SK-N-SH (cell line): ENCODE data around the gene PGS1. TPM values are rescaled to one million over a fixed set of nuclear protein-coding genes. Genes with fewer than 3 reads are reported as not detected.

Experiments used
- CTCF ChIA-PET: fragments of 300-600, 350-600 bp; formaldehyde crosslinking; extraction: SDS; loops from one replicate; lab custom pipeline; 2021; lab: Yijun Ruan, JAX
- POLR2A ChIA-PET: fragments of 350-600 bp; sonication (Branson Sonifier 250); formaldehyde crosslinking; extraction: SDS; loops from one replicate; lab custom pipeline; 2020; ENCODE audit warnings: antibody characterized with exemption, inconsistent platforms; lab: Yijun Ruan, JAX
- DNase-seq: peaks from one replicate; pipeline ENCODE4 v3.0.0; 2012
- H2AFZ ChIP-seq: fragments of 200-600 bp; sonication (generic); 2 replicates; pipeline ENCODE4 v1.8.1; 2016; ENCODE audit warnings: antibody characterized with exemption, mild to moderate bottlenecking, low read depth
- H3F3A ChIP-seq: fragments of 200-600 bp; sonication (generic); replicated peaks from 2 replicates; pipeline ENCODE3; 2016; ENCODE audit warnings: antibody characterized with exemption, mild to moderate bottlenecking; ENCODE audit not compliant: insufficient read depth
- H3K27ac ChIP-seq, 2 experiments: fragments of 200-500 bp in 1 of 2; fragments of 200-600 bp in 1 of 2; sonication (Bioruptor generic) in 1 of 2; sonication (generic), shearing (Covaris generic) in 1 of 2; 2 replicates each; pipeline versions ENCODE4 v1.5.1 to v1.6.1; 2014 to 2016; ENCODE audit warnings: low read depth in 2 of 2, inconsistent platforms in 1 of 2, low read length in 1 of 2, mild to moderate bottlenecking in 1 of 2, mixed read lengths in 1 of 2
- H3K27me3 ChIP-seq: fragments of 200-600 bp; sonication (generic), shearing (Covaris generic); 2 replicates; pipeline ENCODE4 v1.6.1; 2016; ENCODE audit warnings: mixed run types; ENCODE audit not compliant: insufficient read depth
- H3K36me3 ChIP-seq, 2 experiments: fragments of 200-500 bp in 1 of 2; fragments of 200-600 bp in 1 of 2; sonication (Bioruptor generic) in 1 of 2; sonication (generic) in 1 of 2; replicated peaks in 1 of 2; 2 replicates each; pipeline versions ENCODE3 to v1.5.1; 2014 to 2016; ENCODE audit warnings: low read length in 1 of 2, mild to moderate bottlenecking in 1 of 2; ENCODE audit not compliant: insufficient read depth in 2 of 2, control insufficient read depth in 1 of 2
- H3K4me1 ChIP-seq, 2 experiments: fragments of 200-500 bp in 1 of 2; fragments of 200-600 bp in 1 of 2; sonication (Bioruptor generic) in 1 of 2; sonication (generic), shearing (Covaris generic) in 1 of 2; 2 replicates each; pipeline versions ENCODE4 v1.5.1 to v1.6.1; 2014 to 2016; ENCODE audit warnings: low read depth in 1 of 2, low read length in 1 of 2, mixed run types in 1 of 2; ENCODE audit not compliant: insufficient read depth in 2 of 2, control insufficient read depth in 1 of 2
- H3K4me2 ChIP-seq: fragments of 200-600 bp; sonication (generic), shearing (Covaris generic); 2 replicates; pipeline ENCODE4 v1.6.1; 2017; ENCODE audit warnings: mixed run types
- H3K4me3 ChIP-seq, 2 experiments: fragments of 200-500 bp in 1 of 2; fragments of 200-600 bp in 1 of 2; sonication (Bioruptor generic) in 1 of 2; sonication (generic), shearing (Covaris generic) in 1 of 2; 2 replicates each; pipeline versions ENCODE4 v1.5.1 to v1.8.1; 2014 to 2016; ENCODE audit warnings: low read depth in 2 of 2, inconsistent platforms in 1 of 2, low read length in 1 of 2, mild to moderate bottlenecking in 1 of 2, mixed read lengths in 1 of 2, moderate library complexity in 1 of 2
- H3K79me2 ChIP-seq: fragments of 200-600 bp; sonication (generic); 2 replicates; pipeline ENCODE4 v1.8.1; 2017; ENCODE audit warnings: mild to moderate bottlenecking; ENCODE audit not compliant: insufficient read depth
- H3K9ac ChIP-seq: fragments of 200-600 bp; sonication (generic); 2 replicates; pipeline ENCODE4 v1.6.1; 2017; ENCODE audit warnings: mixed run types
- H3K9me2 ChIP-seq: fragments of 200-600 bp; sonication (generic); 2 replicates; pipeline ENCODE4 v1.6.1; 2017; ENCODE audit warnings: mixed run types
- H3K9me3 ChIP-seq: fragments of 200-600 bp; sonication (generic); 2 replicates; pipeline ENCODE4 v1.6.1; 2017; ENCODE audit warnings: mixed run types, mild to moderate bottlenecking, moderate library complexity
- H4K20me1 ChIP-seq: fragments of 200-600 bp; sonication (generic); 2 replicates; pipeline ENCODE4 v1.6.1; 2017; ENCODE audit warnings: mild to moderate bottlenecking, mixed run types; ENCODE audit not compliant: insufficient read depth
- EP300 ChIP-seq, 2 experiments: IDR thresholded peaks; 2 replicates each; pipeline versions ENCODE4 v1.4.0 to v1.6.1; 2012; ENCODE audit warnings: borderline replicate concordance in 1 of 2, low read depth in 1 of 2, low read length in 1 of 2
- EZH2phosphoT487 ChIP-seq: fragments of 200-600 bp; sonication (generic); IDR thresholded peaks from 2 replicates; pipeline ENCODE4 v1.6.1; 2017; ENCODE audit warnings: low read depth, mixed run types, mild to moderate bottlenecking, antibody characterized with exemption, moderate library complexity, borderline replicate concordance
- FOSL2 ChIP-seq: IDR thresholded peaks from 2 replicates; pipeline ENCODE4 v1.4.0; 2012; ENCODE audit warnings: low read depth, mild to moderate bottlenecking, moderate library complexity, borderline replicate concordance
- FOXJ3 ChIP-seq: sonication (generic); formaldehyde crosslinking; IDR thresholded peaks from 2 replicates; pipeline ENCODE4 v1.5.1; 2020; ENCODE audit warnings: mild to moderate bottlenecking, missing genetic modification reagents
- GABPA ChIP-seq: IDR thresholded peaks from 2 replicates; pipeline ENCODE4 v1.4.0; 2012; ENCODE audit warnings: low read depth, mild to moderate bottlenecking
- GATA2 ChIP-seq: sonication (generic); formaldehyde crosslinking; IDR thresholded peaks from 2 replicates; pipeline ENCODE4 v1.5.0; 2020; ENCODE audit warnings: mild to moderate bottlenecking, missing genetic modification reagents
- JUND ChIP-seq: IDR thresholded peaks from 2 replicates; pipeline ENCODE4 v1.4.0; 2012
- MEF2A ChIP-seq: IDR thresholded peaks from 2 replicates; pipeline ENCODE4 v1.4.0; 2012; ENCODE audit warnings: low read depth, borderline replicate concordance
- MXI1 ChIP-seq: IDR thresholded peaks from 2 replicates; pipeline ENCODE4 v1.6.1; 2012; ENCODE audit warnings: mild to moderate bottlenecking, low read depth, low read length, improper control_type of control experiment
- NFIC ChIP-seq: IDR thresholded peaks from 2 replicates; pipeline ENCODE4 v1.4.0; 2012; ENCODE audit warnings: borderline replicate concordance
- NRF1 ChIP-seq: IDR thresholded peaks from 2 replicates; pipeline ENCODE4 v1.6.1; 2012; ENCODE audit warnings: low read depth, mild to moderate bottlenecking, low read length
- RFX5 ChIP-seq: IDR thresholded peaks from 2 replicates; pipeline ENCODE4 v1.6.1; 2012; ENCODE audit warnings: mild to moderate bottlenecking, improper control_type of control experiment, low read length
- SIN3A ChIP-seq: IDR thresholded peaks from 2 replicates; pipeline ENCODE4 v1.6.1; 2012; ENCODE audit warnings: low read depth, mild to moderate bottlenecking, low read length, moderate library complexity, borderline replicate concordance
- TAF1 ChIP-seq: IDR thresholded peaks from 2 replicates; pipeline ENCODE4 v1.6.1; 2012; ENCODE audit warnings: low read depth, mild to moderate bottlenecking, low read length, moderate library complexity, borderline replicate concordance
- TEAD4 ChIP-seq: IDR thresholded peaks from 2 replicates; pipeline ENCODE4 v1.4.0; 2012; ENCODE audit warnings: mild to moderate bottlenecking, borderline replicate concordance; ENCODE audit not compliant: insufficient read depth
- YY1 ChIP-seq: IDR thresholded peaks from 2 replicates; pipeline ENCODE4 v1.4.0; 2012; ENCODE audit warnings: low read depth, mild to moderate bottlenecking
- WGBS: methylation state at CpG from one replicate; pipeline ENCODE4 v1.1.6; 2017; ENCODE audit warnings: low lambda C conversion rate; 5-methylcytosine and 5-hydroxymethylcytosine counted together
- polyA plus RNA-seq, 3 experiments: library from polyadenylated mRNA; depleted of rRNA; stranded (reverse); fragments of >200 nt; gene quantifications; 2 replicates each; pipeline ENCODE4 v1.2.3, GENCODE V29; 2012
- TF ChIP-seq, protein P1 (sequence below): fragments of 150-350 bp; IDR thresholded peaks from 2 replicates; pipeline ENCODE4 v1.6.1; 2017; ENCODE audit warnings: antibody characterized with exemption, low read length, low read depth, borderline replicate concordance
- TF ChIP-seq, protein P2 (sequence below): IDR thresholded peaks from 2 replicates; pipeline ENCODE4 v1.6.1; 2012; ENCODE audit warnings: mild to moderate bottlenecking, low read depth, low read length, moderate library complexity
- TF ChIP-seq, protein P3 (sequence below): IDR thresholded peaks from 2 replicates; pipeline ENCODE4 v1.4.0; 2012; ENCODE audit warnings: low read depth, borderline replicate concordance

Gene PGS1
- polyA plus RNA-seq, 1 of the 3 experiments (the other 2 are of a cell fraction), result 88.4 TPM

DNA sequence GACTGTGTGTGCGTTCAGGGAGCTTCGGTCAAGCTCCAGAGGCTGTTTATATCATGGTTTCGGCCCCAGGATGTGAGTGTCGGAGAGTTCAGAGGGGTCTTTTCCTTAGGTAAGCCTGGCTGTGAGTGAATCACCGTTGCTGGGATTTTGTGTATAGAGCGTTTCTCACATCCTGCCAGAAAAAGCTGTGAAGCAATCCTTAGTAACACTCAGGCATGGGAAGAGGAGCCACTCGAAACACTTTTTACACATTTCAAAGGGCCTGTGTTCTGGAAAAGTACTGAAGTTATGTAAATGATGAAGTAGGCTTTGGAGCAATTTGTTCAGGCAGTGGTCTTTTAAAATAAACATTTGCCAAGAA, 662 bp downstream of the PGS1 start:
- H4K20me1 ChIP-seq, result peaks cover 42% of the 10 kb centered on the region
- no peaks in the 10 kb centered on the region for H3K9me3 ChIP-seq
- H3K36me3 ChIP-seq, result peaks cover 3 to 9% of the 10 kb centered on the region in 2 experiments
- peaks cover 62% of the 10 kb centered on the region for H3K79me2 ChIP-seq
- peak overlapping the region; percentile 89 for H3K9ac ChIP-seq
- TF ChIP-seq FOSL2 (peak; percentile 12; the same call in 1 of the 2 replicates), JUND (no peak), MXI1 (no peak), EZH2phosphoT487 (no peak), NRF1 (no peak), TAF1 (peak; percentile 18; the same call in 1 of the 2 replicates), FOXJ3 (CRISPR knock-in tag) (no peak), TEAD4 (no peak), GABPA (no peak), SIN3A (no peak), MEF2A (no peak)
- TF ChIP-seq, protein P1, sequence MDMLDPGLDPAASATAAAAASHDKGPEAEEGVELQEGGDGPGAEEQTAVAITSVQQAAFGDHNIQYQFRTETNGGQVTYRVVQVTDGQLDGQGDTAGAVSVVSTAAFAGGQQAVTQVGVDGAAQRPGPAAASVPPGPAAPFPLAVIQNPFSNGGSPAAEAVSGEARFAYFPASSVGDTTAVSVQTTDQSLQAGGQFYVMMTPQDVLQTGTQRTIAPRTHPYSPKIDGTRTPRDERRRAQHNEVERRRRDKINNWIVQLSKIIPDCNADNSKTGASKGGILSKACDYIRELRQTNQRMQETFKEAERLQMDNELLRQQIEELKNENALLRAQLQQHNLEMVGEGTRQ, result no peak
- TF ChIP-seq, all 33 proteins: peak for 2
- Histone ChIP-seq H3F3A (peaks cover 54% of the 10 kb centered on the region), H3K27ac (peak overlapping the region; percentile 64 to 81), H3K27me3 (no peaks in the 10 kb centered on the region), H2AFZ (no peak overlapping the region), H3K4me1 (peaks cover 16 to 58% of the 10 kb centered on the region in 2 experiments), H3K9me2 (no peaks in the 10 kb centered on the region), H3K4me2 (peak overlapping the region; percentile 85), H3K4me3 (peak overlapping the region; percentile 87 to 88)
- whole genome bisulfite sequencing, result 3% methylated on average over 7 of the region's 7 CpGs
- ChIA-PET POLR2A (interaction anchor here (0.7 to 1.6 kb wide), 3 partner anchors 9 to 11 kb away, joined by 3 to 6 read pairs (median 4); no protein-coding TSS in a partner anchor), CTCF (interaction anchor here (1.5 to 12.5 kb wide), 4 partner anchors 9 to 43 kb away, joined by 6 to 175 read pairs (median 14); partner anchors contain the start of gene SOCS3)
- DNase-seq, result no peak

- H3F3A ChIP-seq, result peaks cover 48% of the 10 kb centered on the region
- H3K79me2 ChIP-seq, result peaks cover 75% of the 10 kb centered on the region
- ChIA-PET CTCF (interaction anchor here (1.0 to 12.5 kb wide), 5 partner anchors 10 to 42 kb away, joined by 3 to 175 read pairs (median 6); partner anchors contain the start of gene SOCS3), POLR2A (interaction anchor here (0.6 kb wide), 1 partner anchor 325 kb away, joined by 3 read pairs; no protein-coding TSS in a partner anchor)
- no peaks in the 10 kb centered on the region for H3K9me2 ChIP-seq
- no peak for DNase-seq
- peaks cover 16 to 53% of the 10 kb centered on the region in 2 experiments for H3K4me1 ChIP-seq
- H3K27ac ChIP-seq, result no peak overlapping the region
- H2AFZ ChIP-seq, result no peak overlapping the region
- peaks cover 3 to 9% of the 10 kb centered on the region in 2 experiments for H3K36me3 ChIP-seq
- H3K9me3 ChIP-seq, result no peaks in the 10 kb centered on the region
- 86% methylated on average over 5 of the region's 5 CpGs for WGBS
- H3K9ac ChIP-seq, result peak overlapping the region; percentile 89; the same call in 1 of the 2 replicates
- peaks cover 55% of the 10 kb centered on the region for H4K20me1 ChIP-seq
- no peak overlapping the region for H3K4me3 ChIP-seq
- H3K27me3 ChIP-seq, result no peaks in the 10 kb centered on the region
- peak overlapping the region; percentile 85; the same call in 1 of the 2 replicates for H3K4me2 ChIP-seq
- TF ChIP-seq NFIC (no peak), RFX5 (no peak), MXI1 (no peak), NRF1 (no peak), EZH2phosphoT487 (no peak), JUND (no peak), EP300 (IDR thresholded peaks at IDR 0.05; ENCODE audit: borderline replicate concordance in 1 of 2, low read depth in 1 of 2, low read length in 1 of 2) (no peak), FOXJ3 (CRISPR knock-in tag) (no peak), YY1 (no peak), GATA2 (CRISPR knock-in tag) (no peak)
- TF ChIP-seq, protein P2, sequence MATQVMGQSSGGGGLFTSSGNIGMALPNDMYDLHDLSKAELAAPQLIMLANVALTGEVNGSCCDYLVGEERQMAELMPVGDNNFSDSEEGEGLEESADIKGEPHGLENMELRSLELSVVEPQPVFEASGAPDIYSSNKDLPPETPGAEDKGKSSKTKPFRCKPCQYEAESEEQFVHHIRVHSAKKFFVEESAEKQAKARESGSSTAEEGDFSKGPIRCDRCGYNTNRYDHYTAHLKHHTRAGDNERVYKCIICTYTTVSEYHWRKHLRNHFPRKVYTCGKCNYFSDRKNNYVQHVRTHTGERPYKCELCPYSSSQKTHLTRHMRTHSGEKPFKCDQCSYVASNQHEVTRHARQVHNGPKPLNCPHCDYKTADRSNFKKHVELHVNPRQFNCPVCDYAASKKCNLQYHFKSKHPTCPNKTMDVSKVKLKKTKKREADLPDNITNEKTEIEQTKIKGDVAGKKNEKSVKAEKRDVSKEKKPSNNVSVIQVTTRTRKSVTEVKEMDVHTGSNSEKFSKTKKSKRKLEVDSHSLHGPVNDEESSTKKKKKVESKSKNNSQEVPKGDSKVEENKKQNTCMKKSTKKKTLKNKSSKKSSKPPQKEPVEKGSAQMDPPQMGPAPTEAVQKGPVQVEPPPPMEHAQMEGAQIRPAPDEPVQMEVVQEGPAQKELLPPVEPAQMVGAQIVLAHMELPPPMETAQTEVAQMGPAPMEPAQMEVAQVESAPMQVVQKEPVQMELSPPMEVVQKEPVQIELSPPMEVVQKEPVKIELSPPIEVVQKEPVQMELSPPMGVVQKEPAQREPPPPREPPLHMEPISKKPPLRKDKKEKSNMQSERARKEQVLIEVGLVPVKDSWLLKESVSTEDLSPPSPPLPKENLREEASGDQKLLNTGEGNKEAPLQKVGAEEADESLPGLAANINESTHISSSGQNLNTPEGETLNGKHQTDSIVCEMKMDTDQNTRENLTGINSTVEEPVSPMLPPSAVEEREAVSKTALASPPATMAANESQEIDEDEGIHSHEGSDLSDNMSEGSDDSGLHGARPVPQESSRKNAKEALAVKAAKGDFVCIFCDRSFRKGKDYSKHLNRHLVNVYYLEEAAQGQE, result no peak
- TF ChIP-seq, protein P3, sequence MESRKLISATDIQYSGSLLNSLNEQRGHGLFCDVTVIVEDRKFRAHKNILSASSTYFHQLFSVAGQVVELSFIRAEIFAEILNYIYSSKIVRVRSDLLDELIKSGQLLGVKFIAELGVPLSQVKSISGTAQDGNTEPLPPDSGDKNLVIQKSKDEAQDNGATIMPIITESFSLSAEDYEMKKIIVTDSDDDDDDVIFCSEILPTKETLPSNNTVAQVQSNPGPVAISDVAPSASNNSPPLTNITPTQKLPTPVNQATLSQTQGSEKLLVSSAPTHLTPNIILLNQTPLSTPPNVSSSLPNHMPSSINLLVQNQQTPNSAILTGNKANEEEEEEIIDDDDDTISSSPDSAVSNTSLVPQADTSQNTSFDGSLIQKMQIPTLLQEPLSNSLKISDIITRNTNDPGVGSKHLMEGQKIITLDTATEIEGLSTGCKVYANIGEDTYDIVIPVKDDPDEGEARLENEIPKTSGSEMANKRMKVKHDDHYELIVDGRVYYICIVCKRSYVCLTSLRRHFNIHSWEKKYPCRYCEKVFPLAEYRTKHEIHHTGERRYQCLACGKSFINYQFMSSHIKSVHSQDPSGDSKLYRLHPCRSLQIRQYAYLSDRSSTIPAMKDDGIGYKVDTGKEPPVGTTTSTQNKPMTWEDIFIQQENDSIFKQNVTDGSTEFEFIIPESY, result no peak
- TF ChIP-seq, protein P1, result no peak
Measured at GRCh38 chr17:78380370-78380769, 1.9 kb downstream of the PGS1 start.
